Activated CD4-positive, alpha-beta memory T cell treated with anti-CD3 and anti-CD28 coated beads, Interleukin-2, amount 10 ng/mL, durations not matched to agents 7 days and 5 days (primary cell): Measurements from ENCODE around the gene LDLRAP1. TPM values are rescaled to one million over a fixed set of nuclear protein-coding genes. Genes with fewer than 3 reads are reported as not detected.
A peak's percentile ranks its signal among the peaks of the same experiment; 100 is the strongest.

Experiments
- CTCF ChIA-PET: fragments of 350-600 bp; sonication (Branson Sonifier 250); formaldehyde crosslinking; loops from one replicate; lab custom pipeline; 2021; ENCODE audit warnings: antibody characterized with exemption, inconsistent platforms; lab: Charles Lee
- POLR2A ChIA-PET: fragments of 350-600 bp; sonication (Branson Sonifier 250); formaldehyde crosslinking; loops from one replicate; lab custom pipeline; 2021; ENCODE audit warnings: antibody characterized with exemption; lab: Charles Lee
- DNase-seq: peaks from one replicate; pipeline ENCODE4 v3.0.0-alpha.2; 2020
- H3K27ac Mint-ChIP-seq: one replicate; pipeline ENCODE4 v1.8.0; 2021; ENCODE audit warnings: mild to moderate bottlenecking, mixed read lengths
- H3K27me3 Mint-ChIP-seq: one replicate; pipeline ENCODE4 v1.8.0; 2021; ENCODE audit warnings: mixed read lengths
- H3K36me3 Mint-ChIP-seq: one replicate; pipeline ENCODE4 v1.8.0; 2021; ENCODE audit warnings: low read depth, mixed read lengths
- H3K4me1 Mint-ChIP-seq: one replicate; pipeline ENCODE4 v1.8.0; 2021; ENCODE audit warnings: mixed read lengths
- H3K4me3 Mint-ChIP-seq: one replicate; pipeline ENCODE4 v1.8.0; 2021; ENCODE audit warnings: mild to moderate bottlenecking, mixed read lengths
- H3K9me3 Mint-ChIP-seq: one replicate; pipeline ENCODE4 v1.8.0; 2021; ENCODE audit warnings: mixed read lengths
- total RNA-seq, 2 experiments: library from RNA; stranded (reverse); gene quantifications; one replicate each; pipeline ENCODE4 v1.2.3, GENCODE V29; 2021

The LDLRAP1 gene
- total RNA-seq, 2 experiments from 2014 or later: 26.4 to 27.7 TPM

- ChIA-PET POLR2A (no interaction called here), CTCF (no interaction called here)
- H3K27me3 Mint-ChIP-seq: peaks cover 4% of the 10 kb centered on the region
- no peaks in the 10 kb centered on the region for H3K4me1 Mint-ChIP-seq
- H3K9me3 Mint-ChIP-seq: no peaks in the 10 kb centered on the region
- no peak overlapping the region for H3K4me3 Mint-ChIP-seq
- no peak overlapping the region for H3K27ac Mint-ChIP-seq
- no peaks in the 10 kb centered on the region for H3K36me3 Mint-ChIP-seq
- DNase-seq: no peak
Observed at GRCh38 chr1:25515033-25515432, 28.4 kb upstream of the LDLRAP1 start.

DNA sequence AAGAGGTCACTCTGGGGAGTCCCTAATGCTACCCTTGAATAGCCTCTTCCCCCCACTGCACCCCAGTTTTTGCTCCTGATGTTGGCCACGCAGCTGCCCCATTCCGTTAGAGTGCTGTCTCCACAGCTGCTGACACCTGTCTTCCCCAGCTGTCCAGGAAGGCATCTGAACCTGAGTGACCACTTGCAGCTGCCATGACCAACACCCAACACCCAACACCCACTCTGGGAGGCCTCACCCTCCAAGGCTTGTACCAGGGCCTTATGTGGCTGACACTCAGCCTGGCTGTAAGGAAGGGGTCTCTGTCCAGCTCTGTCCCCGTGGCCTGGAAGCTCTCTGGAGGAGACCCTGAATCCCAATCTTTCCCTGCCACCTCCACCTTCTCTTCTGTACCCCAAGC is 26.7 kb upstream of the LDLRAP1 start:
- H3K27ac Mint-ChIP-seq: no peak overlapping the region
- CTCF ChIA-PET: interaction anchor here (0.7 kb wide), 1 partner anchor 34 kb away, joined by 3 read pairs; no protein-coding TSS in a partner anchor
- H3K4me3 Mint-ChIP-seq: no peak overlapping the region
- no peaks in the 10 kb centered on the region for H3K36me3 Mint-ChIP-seq
- H3K9me3 Mint-ChIP-seq: no peaks in the 10 kb centered on the region
- POLR2A ChIA-PET: no interaction called here
- peaks cover 4% of the 10 kb centered on the region for H3K4me1 Mint-ChIP-seq
- DNase-seq: no peak
- H3K27me3 Mint-ChIP-seq: peaks cover 4% of the 10 kb centered on the region

DNA sequence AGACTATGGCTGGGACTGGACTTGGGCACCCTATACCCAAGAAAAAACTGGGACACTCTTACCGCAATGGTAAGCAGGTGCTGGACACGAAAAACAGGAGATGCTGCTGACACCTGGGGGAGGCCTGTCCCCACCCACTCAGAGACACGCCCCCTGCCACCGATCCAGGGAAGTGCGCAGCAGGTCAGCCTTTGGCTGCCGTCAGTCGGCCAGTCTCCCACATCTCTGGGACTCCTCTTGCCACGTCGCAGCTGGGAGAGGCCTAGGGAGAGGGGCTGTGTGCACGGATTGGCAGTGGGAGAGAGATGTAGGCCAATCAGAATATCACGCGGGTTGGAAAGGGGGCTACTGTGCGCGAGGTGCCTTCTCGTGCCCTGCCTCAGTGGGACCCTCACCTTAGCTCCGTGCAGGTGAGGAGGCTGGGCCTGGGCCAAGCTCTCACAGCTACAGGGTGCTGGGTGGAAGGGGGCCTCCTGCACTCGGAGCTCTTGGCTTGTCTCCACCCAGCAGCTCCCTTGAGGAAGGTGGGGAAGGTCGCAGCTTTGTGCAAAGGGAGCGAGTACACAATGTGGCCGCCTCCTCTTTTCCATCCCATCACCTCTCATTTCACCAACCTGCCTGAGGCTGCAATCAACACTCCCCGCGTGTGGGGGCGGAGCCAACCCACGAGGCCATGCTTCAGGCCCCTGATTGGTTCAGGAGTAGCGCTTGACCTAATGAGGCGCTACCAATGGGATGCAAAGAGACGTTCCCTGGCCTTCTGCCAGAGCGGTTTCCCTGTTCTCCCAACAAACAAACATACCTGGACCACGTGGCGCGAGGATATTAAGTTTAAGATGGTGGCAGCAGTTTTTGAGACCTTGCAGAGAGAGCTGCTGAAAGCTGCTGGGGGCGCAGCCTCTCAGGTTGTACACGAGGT is 25.7 kb upstream of the LDLRAP1 start:
- Mint-ChIP-seq H3K4me1 (peaks cover 4% of the 10 kb centered on the region), H3K27ac (no peak overlapping the region), H3K4me3 (no peak overlapping the region), H3K9me3 (no peaks in the 10 kb centered on the region), H3K36me3 (no peaks in the 10 kb centered on the region), H3K27me3 (peaks cover 4% of the 10 kb centered on the region)
- POLR2A ChIA-PET: no interaction called here
- no peak for DNase-seq
- CTCF ChIA-PET: interaction anchor here (1.2 kb wide), 1 partner anchor 30 kb away, joined by 3 read pairs; no protein-coding TSS in a partner anchor

DNA sequence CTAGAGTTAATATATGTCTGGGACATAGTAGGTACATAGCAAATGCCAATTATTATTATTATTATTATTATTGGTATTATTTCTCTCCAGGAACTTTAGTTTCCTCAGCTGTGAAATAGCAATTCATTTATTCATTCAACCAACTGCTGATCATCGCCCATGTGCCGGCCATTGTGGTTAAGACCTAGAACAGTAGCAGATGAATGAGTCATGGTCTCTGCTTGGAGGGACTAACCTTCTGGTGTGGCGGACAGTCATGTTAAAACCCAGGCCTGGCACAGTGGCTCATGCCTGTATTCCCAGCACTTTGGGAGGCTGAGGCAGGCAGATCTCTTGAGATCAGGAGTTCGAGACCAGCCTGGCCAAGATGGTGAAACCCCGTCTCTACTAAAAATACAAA is 23.8 kb upstream of the LDLRAP1 start:
- H3K27ac Mint-ChIP-seq: no peak overlapping the region
- DNase-seq: no peak
- no peaks in the 10 kb centered on the region for H3K36me3 Mint-ChIP-seq
- no peaks in the 10 kb centered on the region for H3K9me3 Mint-ChIP-seq
- H3K27me3 Mint-ChIP-seq: peaks cover 4% of the 10 kb centered on the region
- H3K4me1 Mint-ChIP-seq: peaks cover 4% of the 10 kb centered on the region
- H3K4me3 Mint-ChIP-seq: no peak overlapping the region
- ChIA-PET POLR2A (no interaction called here), CTCF (interaction anchor here (0.7 to 3.4 kb wide), 13 partner anchors 9 to 292 kb away, joined by 3 to 24 read pairs (median 4); no protein-coding TSS in a partner anchor)

DNA sequence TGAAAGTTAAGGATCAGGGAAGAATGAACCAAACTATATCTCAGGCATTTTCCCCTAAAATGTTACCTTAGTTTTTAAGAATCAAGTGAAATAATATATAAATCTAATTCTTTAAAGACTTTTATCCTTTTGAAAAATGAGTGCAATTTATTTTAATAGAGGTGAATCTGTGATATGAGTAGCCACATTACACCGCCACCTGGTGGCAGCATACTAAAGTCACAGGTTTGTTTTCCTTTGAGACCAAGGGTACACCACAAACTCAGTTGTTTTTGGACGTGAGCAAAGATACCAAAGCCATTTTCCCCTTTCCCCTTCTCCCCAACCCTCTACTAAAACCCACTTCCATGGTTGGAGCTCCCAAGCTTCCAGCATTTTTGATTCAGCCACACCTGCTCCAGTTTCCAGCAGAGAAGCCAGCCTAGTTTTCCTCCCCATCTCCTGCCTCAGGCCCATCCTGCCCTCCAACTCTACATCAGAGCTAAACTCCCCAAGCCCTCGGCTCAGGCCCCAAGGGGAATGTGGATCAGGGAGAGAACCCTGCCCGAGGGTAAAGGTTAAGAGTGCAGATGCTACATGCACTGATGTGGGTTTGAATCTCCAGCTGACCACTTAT is 22.9 kb upstream of the LDLRAP1 start:
- no peaks in the 10 kb centered on the region for H3K36me3 Mint-ChIP-seq
- peaks cover 2% of the 10 kb centered on the region for H3K9me3 Mint-ChIP-seq
- peak; percentile 76 for DNase-seq
- H3K27me3 Mint-ChIP-seq: peaks cover 6% of the 10 kb centered on the region
- ChIA-PET POLR2A (interaction anchor here (1.7 kb wide), 1 partner anchor 28 kb away, joined by 6 read pairs; no protein-coding TSS in a partner anchor), CTCF (interaction anchor here (0.7 to 3.4 kb wide), 20 partner anchors 8 to 378 kb away, joined by 3 to 24 read pairs (median 4); no protein-coding TSS in a partner anchor)
- no peak overlapping the region for H3K27ac Mint-ChIP-seq
- H3K4me3 Mint-ChIP-seq: no peak overlapping the region
- peaks cover 6% of the 10 kb centered on the region for H3K4me1 Mint-ChIP-seq

GRCh38 chr1:25522031-25522655 is 21.3 kb upstream of the LDLRAP1 start:
- H3K9me3 Mint-ChIP-seq: peaks cover 2% of the 10 kb centered on the region
- H3K27me3 Mint-ChIP-seq: peaks cover 8% of the 10 kb centered on the region
- no peaks in the 10 kb centered on the region for H3K36me3 Mint-ChIP-seq
- H3K27ac Mint-ChIP-seq: no peak overlapping the region
- ChIA-PET CTCF (interaction anchor here (1.1 to 3.0 kb wide), 6 partner anchors 11 to 288 kb away, joined by 4 to 11 read pairs (median 4); no protein-coding TSS in a partner anchor), POLR2A (interaction anchor here (1.7 kb wide), 1 partner anchor 27 kb away, joined by 6 read pairs; no protein-coding TSS in a partner anchor)
- peaks cover 7% of the 10 kb centered on the region for H3K4me1 Mint-ChIP-seq
- H3K4me3 Mint-ChIP-seq: no peak overlapping the region
- DNase-seq: no peak

GRCh38 chr1:25523542-25523941 is 19.9 kb upstream of the LDLRAP1 start:
- Mint-ChIP-seq H3K4me3 (no peak overlapping the region), H3K9me3 (peaks cover 2% of the 10 kb centered on the region), H3K27ac (no peak overlapping the region), H3K36me3 (no peaks in the 10 kb centered on the region), H3K4me1 (peaks cover 7% of the 10 kb centered on the region), H3K27me3 (peaks cover 8% of the 10 kb centered on the region)
- ChIA-PET POLR2A (no interaction called here), CTCF (interaction anchor here (1.3 kb wide), 1 partner anchor 20 kb away, joined by 5 read pairs; no protein-coding TSS in a partner anchor)
- DNase-seq: no peak

- POLR2A ChIA-PET: no interaction called here
- Mint-ChIP-seq H3K27ac (no peak overlapping the region), H3K27me3 (peaks cover 8% of the 10 kb centered on the region), H3K9me3 (peaks cover 4% of the 10 kb centered on the region), H3K4me3 (no peak overlapping the region), H3K4me1 (peaks cover 7% of the 10 kb centered on the region), H3K36me3 (no peaks in the 10 kb centered on the region)
- CTCF ChIA-PET: no interaction called here
- DNase-seq: no peak
Observed at GRCh38 chr1:25524568-25525360, 18.6 kb upstream of the LDLRAP1 start.

DNA sequence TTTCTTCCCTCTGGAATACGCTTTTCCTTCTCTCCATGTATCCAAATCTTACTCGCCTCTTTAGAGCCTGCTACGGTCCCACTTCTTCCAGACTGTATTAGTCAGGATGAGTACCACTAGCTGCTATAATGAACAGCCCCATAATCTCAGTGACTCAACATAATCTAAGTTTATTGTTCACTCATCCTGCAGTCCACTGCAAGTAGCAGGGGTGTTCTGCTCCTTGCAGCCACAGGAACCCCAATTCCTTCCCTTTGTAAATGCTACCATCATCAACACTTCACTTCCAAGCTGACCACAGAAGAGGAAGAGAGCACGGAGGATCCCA is 18.1 kb upstream of the LDLRAP1 start:
- Mint-ChIP-seq H3K9me3 (peaks cover 4% of the 10 kb centered on the region), H3K27me3 (peaks cover 8% of the 10 kb centered on the region), H3K4me3 (no peak overlapping the region), H3K36me3 (no peaks in the 10 kb centered on the region), H3K4me1 (peaks cover 7% of the 10 kb centered on the region), H3K27ac (no peak overlapping the region)
- CTCF ChIA-PET: interaction anchor here (1.2 kb wide), 1 partner anchor 273 kb away, joined by 3 read pairs; no protein-coding TSS in a partner anchor
- POLR2A ChIA-PET: no interaction called here
- no peak for DNase-seq

GRCh38 chr1:25526753-25527152 is 16.7 kb upstream of the LDLRAP1 start:
- no peak for DNase-seq
- Mint-ChIP-seq H3K36me3 (no peaks in the 10 kb centered on the region), H3K9me3 (peaks cover 4% of the 10 kb centered on the region), H3K27ac (no peak overlapping the region), H3K27me3 (peaks cover 8% of the 10 kb centered on the region), H3K4me1 (peaks cover 2% of the 10 kb centered on the region), H3K4me3 (no peak overlapping the region)
- ChIA-PET POLR2A (no interaction called here), CTCF (interaction anchor here (0.6 kb wide), 1 partner anchor 39 kb away, joined by 3 read pairs; no protein-coding TSS in a partner anchor)

DNA sequence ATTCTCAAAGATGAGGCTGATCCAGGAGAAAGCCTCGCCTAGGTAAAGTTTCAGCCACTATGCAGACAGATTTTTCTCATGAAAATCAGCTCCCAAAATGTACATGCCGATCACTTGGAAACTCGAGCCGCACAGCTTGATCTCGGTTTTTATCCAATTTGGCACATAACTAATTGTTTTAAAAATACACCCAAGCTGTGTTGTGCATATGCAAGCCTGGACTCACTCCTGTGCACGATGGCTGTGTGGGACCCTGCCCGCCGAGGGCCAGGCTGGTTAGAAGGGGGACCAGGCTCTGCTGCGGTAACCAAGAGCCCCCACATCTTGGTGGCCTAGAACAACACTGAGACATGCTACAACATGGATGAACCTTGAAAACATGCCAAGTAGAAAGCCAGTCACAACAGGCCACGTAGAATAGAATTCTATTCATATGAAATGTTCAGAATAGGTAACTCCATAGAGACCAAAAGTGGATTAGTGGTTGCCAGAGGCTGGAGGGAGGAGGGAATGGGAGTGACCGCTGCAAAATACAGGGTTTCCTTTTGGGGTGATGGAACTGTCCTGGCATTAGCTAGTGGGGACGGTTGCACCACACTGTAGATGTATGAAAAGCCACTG is 16.1 kb upstream of the LDLRAP1 start:
- CTCF ChIA-PET: interaction anchor here (0.6 kb wide), 1 partner anchor 40 kb away, joined by 3 read pairs; no protein-coding TSS in a partner anchor
- H3K36me3 Mint-ChIP-seq: no peaks in the 10 kb centered on the region
- no peak overlapping the region for H3K27ac Mint-ChIP-seq
- H3K9me3 Mint-ChIP-seq: peaks cover 4% of the 10 kb centered on the region
- H3K27me3 Mint-ChIP-seq: peaks cover 8% of the 10 kb centered on the region
- DNase-seq: no peak
- no peak overlapping the region for H3K4me3 Mint-ChIP-seq
- H3K4me1 Mint-ChIP-seq: peaks cover 2% of the 10 kb centered on the region
- POLR2A ChIA-PET: no interaction called here
